ENCODE data around the gene TTBK1. TPM values are rescaled to one million over a fixed set of nuclear protein-coding genes. Genes with fewer than 3 reads are reported as not detected.

Gene TTBK1
- total RNA-seq, 1 experiment from 2014 or later: 0.68 TPM

DNA sequence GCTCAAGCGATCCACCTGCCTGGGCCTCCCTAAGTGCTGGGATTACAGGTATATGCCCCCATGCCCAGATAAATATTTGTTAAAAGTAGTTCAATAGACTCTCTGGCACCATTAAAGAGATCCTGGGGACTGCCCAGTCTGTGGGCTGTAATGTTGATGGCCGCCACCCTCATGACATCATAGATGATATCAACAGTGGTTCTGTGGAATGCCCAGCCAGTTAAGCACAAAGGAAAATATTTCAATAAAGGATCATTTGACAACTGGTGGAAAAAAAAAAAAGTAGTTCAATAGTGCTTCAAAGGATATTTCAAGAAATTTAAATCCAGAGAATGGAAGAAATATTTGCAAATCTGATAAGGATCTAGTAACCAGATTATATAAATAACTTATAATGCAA lies 66.9 kb downstream of the TTBK1 start (continued):
- TF ChIP-seq MLX (CRISPR knock-in tag; IDR thresholded peaks at IDR 0.05): no peak

GRCh38 chr6:43310624-43311023 lies 67.3 kb downstream of the TTBK1 start:
- 0 out of 2 replicates have a peak, but pooled peaks cover 4% of the 10 kb centered on the region for H3K27me3 Mint-ChIP-seq (ENCODE audit: low read depth)
- POLR2A ChIA-PET: no interaction called here
- H3K36me3 Mint-ChIP-seq: no peaks in the 10 kb centered on the region; the same call in 1 of the 2 replicates
- TF ChIP-seq JUN (CRISPR knock-in tag; IDR thresholded peaks at IDR 0.05) (no peak), NR3C1 (CRISPR knock-in tag; conservative IDR thresholded peaks at IDR 0.05; ENCODE audit: low read depth) (no peak), ZNF416 (CRISPR knock-in tag; IDR thresholded peaks at IDR 0.05) (no peak), ZNF317 (CRISPR knock-in tag; IDR thresholded peaks at IDR 0.05; ENCODE audit: borderline replicate concordance, low read depth) (no peak), EMX1 (CRISPR knock-in tag; IDR thresholded peaks at IDR 0.05) (no peak), ZNF396 (CRISPR knock-in tag; IDR thresholded peaks at IDR 0.05; ENCODE audit: borderline replicate concordance) (no peak), ZNF219 (CRISPR knock-in tag; IDR thresholded peaks at IDR 0.05; ENCODE audit: borderline replicate concordance) (no peak), RORB (CRISPR knock-in tag; IDR thresholded peaks at IDR 0.05) (no peak), SOX15 (CRISPR knock-in tag; IDR thresholded peaks at IDR 0.05) (no peak), PRDM15 (CRISPR knock-in tag; IDR thresholded peaks at IDR 0.05) (no peak), PRRX2 (CRISPR knock-in tag; IDR thresholded peaks at IDR 0.05) (no peak), IRF1 (CRISPR knock-in tag; IDR thresholded peaks at IDR 0.05) (no peak), SP1 (CRISPR knock-in tag; conservative IDR thresholded peaks at IDR 0.05) (no peak), TCF7 (CRISPR knock-in tag; IDR thresholded peaks at IDR 0.05; ENCODE audit: low read depth) (no peak), SMAD4 (CRISPR knock-in tag; IDR thresholded peaks at IDR 0.05) (no peak), AFF4 (CRISPR knock-in tag; IDR thresholded peaks at IDR 0.05; ENCODE audit: borderline replicate concordance) (no peak)
- TF ChIP-seq, protein P1, sequence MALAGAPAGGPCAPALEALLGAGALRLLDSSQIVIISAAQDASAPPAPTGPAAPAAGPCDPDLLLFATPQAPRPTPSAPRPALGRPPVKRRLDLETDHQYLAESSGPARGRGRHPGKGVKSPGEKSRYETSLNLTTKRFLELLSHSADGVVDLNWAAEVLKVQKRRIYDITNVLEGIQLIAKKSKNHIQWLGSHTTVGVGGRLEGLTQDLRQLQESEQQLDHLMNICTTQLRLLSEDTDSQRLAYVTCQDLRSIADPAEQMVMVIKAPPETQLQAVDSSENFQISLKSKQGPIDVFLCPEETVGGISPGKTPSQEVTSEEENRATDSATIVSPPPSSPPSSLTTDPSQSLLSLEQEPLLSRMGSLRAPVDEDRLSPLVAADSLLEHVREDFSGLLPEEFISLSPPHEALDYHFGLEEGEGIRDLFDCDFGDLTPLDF (CRISPR knock-in tag; IDR thresholded peaks at IDR 0.05): no peak
- TF ChIP-seq, protein P2, sequence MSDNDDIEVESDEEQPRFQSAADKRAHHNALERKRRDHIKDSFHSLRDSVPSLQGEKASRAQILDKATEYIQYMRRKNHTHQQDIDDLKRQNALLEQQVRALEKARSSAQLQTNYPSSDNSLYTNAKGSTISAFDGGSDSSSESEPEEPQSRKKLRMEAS (CRISPR knock-in tag; IDR thresholded peaks at IDR 0.05): no peak
- TF ChIP-seq, protein P3, sequence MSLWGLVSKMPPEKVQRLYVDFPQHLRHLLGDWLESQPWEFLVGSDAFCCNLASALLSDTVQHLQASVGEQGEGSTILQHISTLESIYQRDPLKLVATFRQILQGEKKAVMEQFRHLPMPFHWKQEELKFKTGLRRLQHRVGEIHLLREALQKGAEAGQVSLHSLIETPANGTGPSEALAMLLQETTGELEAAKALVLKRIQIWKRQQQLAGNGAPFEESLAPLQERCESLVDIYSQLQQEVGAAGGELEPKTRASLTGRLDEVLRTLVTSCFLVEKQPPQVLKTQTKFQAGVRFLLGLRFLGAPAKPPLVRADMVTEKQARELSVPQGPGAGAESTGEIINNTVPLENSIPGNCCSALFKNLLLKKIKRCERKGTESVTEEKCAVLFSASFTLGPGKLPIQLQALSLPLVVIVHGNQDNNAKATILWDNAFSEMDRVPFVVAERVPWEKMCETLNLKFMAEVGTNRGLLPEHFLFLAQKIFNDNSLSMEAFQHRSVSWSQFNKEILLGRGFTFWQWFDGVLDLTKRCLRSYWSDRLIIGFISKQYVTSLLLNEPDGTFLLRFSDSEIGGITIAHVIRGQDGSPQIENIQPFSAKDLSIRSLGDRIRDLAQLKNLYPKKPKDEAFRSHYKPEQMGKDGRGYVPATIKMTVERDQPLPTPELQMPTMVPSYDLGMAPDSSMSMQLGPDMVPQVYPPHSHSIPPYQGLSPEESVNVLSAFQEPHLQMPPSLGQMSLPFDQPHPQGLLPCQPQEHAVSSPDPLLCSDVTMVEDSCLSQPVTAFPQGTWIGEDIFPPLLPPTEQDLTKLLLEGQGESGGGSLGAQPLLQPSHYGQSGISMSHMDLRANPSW (CRISPR knock-in tag; conservative IDR thresholded peaks at IDR 0.05; ENCODE audit: low read depth): no peak
- TF ChIP-seq, protein P4, sequence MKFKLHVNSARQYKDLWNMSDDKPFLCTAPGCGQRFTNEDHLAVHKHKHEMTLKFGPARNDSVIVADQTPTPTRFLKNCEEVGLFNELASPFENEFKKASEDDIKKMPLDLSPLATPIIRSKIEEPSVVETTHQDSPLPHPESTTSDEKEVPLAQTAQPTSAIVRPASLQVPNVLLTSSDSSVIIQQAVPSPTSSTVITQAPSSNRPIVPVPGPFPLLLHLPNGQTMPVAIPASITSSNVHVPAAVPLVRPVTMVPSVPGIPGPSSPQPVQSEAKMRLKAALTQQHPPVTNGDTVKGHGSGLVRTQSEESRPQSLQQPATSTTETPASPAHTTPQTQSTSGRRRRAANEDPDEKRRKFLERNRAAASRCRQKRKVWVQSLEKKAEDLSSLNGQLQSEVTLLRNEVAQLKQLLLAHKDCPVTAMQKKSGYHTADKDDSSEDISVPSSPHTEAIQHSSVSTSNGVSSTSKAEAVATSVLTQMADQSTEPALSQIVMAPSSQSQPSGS (CRISPR knock-in tag; IDR thresholded peaks at IDR 0.05; ENCODE audit: borderline replicate concordance, low read depth): no peak
- CTCF ChIA-PET: no interaction called here
- no peak overlapping the region for H3K27ac Mint-ChIP-seq
- H3K4me3 Mint-ChIP-seq: no peak overlapping the region
- H3K9me3 Mint-ChIP-seq: no peaks in the 10 kb centered on the region
- no peak for DNase-seq (ENCODE audit: low spot score)
- ATAC-seq: no peak
- H3K4me1 Mint-ChIP-seq: peaks cover 25% of the 10 kb centered on the region

Measured in WTC11 (cell line).